SK-N-SH (cell line): ENCODE results near the gene DMD. TPM values are rescaled to one million over a fixed set of nuclear protein-coding genes. Genes with fewer than 3 reads are reported as not detected.

Experiments
- CTCF ChIA-PET: fragments of 300-600, 350-600 bp; formaldehyde crosslinking; extraction: SDS; loops from one replicate; lab custom pipeline; 2021; lab: Yijun Ruan, JAX
- POLR2A ChIA-PET: fragments of 350-600 bp; sonication (Branson Sonifier 250); formaldehyde crosslinking; extraction: SDS; loops from one replicate; lab custom pipeline; 2020; ENCODE audit warnings: antibody characterized with exemption, inconsistent platforms; lab: Yijun Ruan, JAX
- DNase-seq: peaks from one replicate; pipeline ENCODE4 v3.0.0; 2012
- H2AFZ ChIP-seq: fragments of 200-600 bp; sonication (generic); 2 replicates; pipeline ENCODE4 v1.8.1; 2016; ENCODE audit warnings: antibody characterized with exemption, mild to moderate bottlenecking, low read depth
- H3F3A ChIP-seq: fragments of 200-600 bp; sonication (generic); replicated peaks from 2 replicates; pipeline ENCODE3; 2016; ENCODE audit warnings: antibody characterized with exemption, mild to moderate bottlenecking; ENCODE audit not compliant: insufficient read depth
- H3K27ac ChIP-seq, 2 experiments: fragments of 200-500 bp in 1 of 2; fragments of 200-600 bp in 1 of 2; sonication (Bioruptor generic) in 1 of 2; sonication (generic), shearing (Covaris generic) in 1 of 2; 2 replicates each; pipeline versions ENCODE4 v1.5.1 to v1.6.1; 2014 to 2016; ENCODE audit warnings: low read depth in 2 of 2, inconsistent platforms in 1 of 2, low read length in 1 of 2, mild to moderate bottlenecking in 1 of 2, mixed read lengths in 1 of 2
- H3K27me3 ChIP-seq: fragments of 200-600 bp; sonication (generic), shearing (Covaris generic); 2 replicates; pipeline ENCODE4 v1.6.1; 2016; ENCODE audit warnings: mixed run types; ENCODE audit not compliant: insufficient read depth
- H3K36me3 ChIP-seq, 2 experiments: fragments of 200-500 bp in 1 of 2; fragments of 200-600 bp in 1 of 2; sonication (Bioruptor generic) in 1 of 2; sonication (generic) in 1 of 2; replicated peaks in 1 of 2; 2 replicates each; pipeline versions ENCODE3 to v1.5.1; 2014 to 2016; ENCODE audit warnings: low read length in 1 of 2, mild to moderate bottlenecking in 1 of 2; ENCODE audit not compliant: insufficient read depth in 2 of 2, control insufficient read depth in 1 of 2
- H3K4me1 ChIP-seq, 2 experiments: fragments of 200-500 bp in 1 of 2; fragments of 200-600 bp in 1 of 2; sonication (Bioruptor generic) in 1 of 2; sonication (generic), shearing (Covaris generic) in 1 of 2; 2 replicates each; pipeline versions ENCODE4 v1.5.1 to v1.6.1; 2014 to 2016; ENCODE audit warnings: low read depth in 1 of 2, low read length in 1 of 2, mixed run types in 1 of 2; ENCODE audit not compliant: insufficient read depth in 2 of 2, control insufficient read depth in 1 of 2
- H3K4me2 ChIP-seq: fragments of 200-600 bp; sonication (generic), shearing (Covaris generic); 2 replicates; pipeline ENCODE4 v1.6.1; 2017; ENCODE audit warnings: mixed run types
- H3K4me3 ChIP-seq, 2 experiments: fragments of 200-500 bp in 1 of 2; fragments of 200-600 bp in 1 of 2; sonication (Bioruptor generic) in 1 of 2; sonication (generic), shearing (Covaris generic) in 1 of 2; 2 replicates each; pipeline versions ENCODE4 v1.5.1 to v1.8.1; 2014 to 2016; ENCODE audit warnings: low read depth in 2 of 2, inconsistent platforms in 1 of 2, low read length in 1 of 2, mild to moderate bottlenecking in 1 of 2, mixed read lengths in 1 of 2, moderate library complexity in 1 of 2
- H3K79me2 ChIP-seq: fragments of 200-600 bp; sonication (generic); 2 replicates; pipeline ENCODE4 v1.8.1; 2017; ENCODE audit warnings: mild to moderate bottlenecking; ENCODE audit not compliant: insufficient read depth
- H3K9ac ChIP-seq: fragments of 200-600 bp; sonication (generic); 2 replicates; pipeline ENCODE4 v1.6.1; 2017; ENCODE audit warnings: mixed run types
- H3K9me2 ChIP-seq: fragments of 200-600 bp; sonication (generic); 2 replicates; pipeline ENCODE4 v1.6.1; 2017; ENCODE audit warnings: mixed run types
- H3K9me3 ChIP-seq: fragments of 200-600 bp; sonication (generic); 2 replicates; pipeline ENCODE4 v1.6.1; 2017; ENCODE audit warnings: mixed run types, mild to moderate bottlenecking, moderate library complexity
- H4K20me1 ChIP-seq: fragments of 200-600 bp; sonication (generic); 2 replicates; pipeline ENCODE4 v1.6.1; 2017; ENCODE audit warnings: mild to moderate bottlenecking, mixed run types; ENCODE audit not compliant: insufficient read depth
- CTCF ChIP-seq: fragments of 200-600 bp; sonication (generic); IDR thresholded peaks from 2 replicates; pipeline ENCODE4 v1.6.1; 2017; ENCODE audit warnings: antibody characterized with exemption, mild to moderate bottlenecking, moderate library complexity
- EP300 ChIP-seq, 2 experiments: IDR thresholded peaks; 2 replicates each; pipeline versions ENCODE4 v1.4.0 to v1.6.1; 2012; ENCODE audit warnings: borderline replicate concordance in 1 of 2, low read depth in 1 of 2, low read length in 1 of 2
- FOXJ3 ChIP-seq: sonication (generic); formaldehyde crosslinking; IDR thresholded peaks from 2 replicates; pipeline ENCODE4 v1.5.1; 2020; ENCODE audit warnings: mild to moderate bottlenecking, missing genetic modification reagents
- FOXM1 ChIP-seq: IDR thresholded peaks from 2 replicates; pipeline ENCODE4 v1.4.0; 2012; ENCODE audit warnings: low read depth, mild to moderate bottlenecking
- GATA2 ChIP-seq: sonication (generic); formaldehyde crosslinking; IDR thresholded peaks from 2 replicates; pipeline ENCODE4 v1.5.0; 2020; ENCODE audit warnings: mild to moderate bottlenecking, missing genetic modification reagents
- MXI1 ChIP-seq: IDR thresholded peaks from 2 replicates; pipeline ENCODE4 v1.6.1; 2012; ENCODE audit warnings: mild to moderate bottlenecking, low read depth, low read length, improper control_type of control experiment
- NRF1 ChIP-seq: IDR thresholded peaks from 2 replicates; pipeline ENCODE4 v1.6.1; 2012; ENCODE audit warnings: low read depth, mild to moderate bottlenecking, low read length
- PBX3 ChIP-seq: IDR thresholded peaks from 2 replicates; pipeline ENCODE4; 2012
- RAD21 ChIP-seq: IDR thresholded peaks from 2 replicates; pipeline ENCODE4 v1.6.1; 2012; ENCODE audit warnings: mild to moderate bottlenecking, low read length
- RFX5 ChIP-seq: IDR thresholded peaks from 2 replicates; pipeline ENCODE4 v1.6.1; 2012; ENCODE audit warnings: mild to moderate bottlenecking, improper control_type of control experiment, low read length
- SMC3 ChIP-seq: IDR thresholded peaks from 2 replicates; pipeline ENCODE4 v1.6.1; 2012; ENCODE audit warnings: low read depth, low read length, improper control_type of control experiment
- TAF1 ChIP-seq: IDR thresholded peaks from 2 replicates; pipeline ENCODE4 v1.6.1; 2012; ENCODE audit warnings: low read depth, mild to moderate bottlenecking, low read length, moderate library complexity, borderline replicate concordance
- WGBS: methylation state at CpG from one replicate; pipeline ENCODE4 v1.1.6; 2017; ENCODE audit warnings: low lambda C conversion rate; 5-methylcytosine and 5-hydroxymethylcytosine counted together
- polyA plus RNA-seq, 3 experiments: library from polyadenylated mRNA; depleted of rRNA; stranded (reverse); fragments of >200 nt; gene quantifications; 2 replicates each; pipeline ENCODE4 v1.2.3, GENCODE V29; 2012

The DMD gene
- polyA plus RNA-seq, 1 of the 3 experiments (the other 2 are of a cell fraction): 3.9 TPM

- 36% methylated on average over 5 of the region's 5 CpGs for WGBS
- no peak overlapping the region for H3K9ac ChIP-seq
- H3K27ac ChIP-seq: no peak overlapping the region
- ChIA-PET CTCF (interaction anchor here (1.0 kb wide), 1 partner anchor 11 kb away, joined by 4 read pairs; no protein-coding TSS in a partner anchor), POLR2A (no interaction called here)
- H3F3A ChIP-seq: no peaks in the 10 kb centered on the region
- no peaks in the 10 kb centered on the region for H4K20me1 ChIP-seq
- H3K9me2 ChIP-seq: no peaks in the 10 kb centered on the region
- DNase-seq: no peak
- H2AFZ ChIP-seq: no peak overlapping the region
- H3K4me1 ChIP-seq: no peaks in the 10 kb centered on the region
- H3K4me2 ChIP-seq: no peak overlapping the region
- H3K36me3 ChIP-seq: no peaks in the 10 kb centered on the region
- TF ChIP-seq RAD21: no peak
- TF ChIP-seq CTCF: no peak
- no peak for TF ChIP-seq FOXJ3 (CRISPR knock-in tag)
- TF ChIP-seq PBX3: no peak
- TF ChIP-seq, all 33 proteins: peak for 0
- no peaks in the 10 kb centered on the region for H3K9me3 ChIP-seq
- no peaks in the 10 kb centered on the region for H3K27me3 ChIP-seq
- H3K79me2 ChIP-seq: no peaks in the 10 kb centered on the region
- H3K4me3 ChIP-seq: no peak overlapping the region
These were observed 1200.4 kb downstream of the DMD start for GRCh38 chrX:32010948-32011347.

GRCh38 chrX:32010212-32010611 is 1201.1 kb downstream of the DMD start:
- WGBS: 16% methylated on average over 4 of the region's 4 CpGs
- H3K4me2 ChIP-seq: no peak overlapping the region
- POLR2A ChIA-PET: no interaction called here

More at GRCh38 chrX:32010212-32010611, 1201.1 kb downstream of the DMD start:
- Histone ChIP-seq H3K27me3 (no peaks in the 10 kb centered on the region), H3K9me3 (no peaks in the 10 kb centered on the region)
- TF ChIP-seq TAF1 (no peak), GATA2 (no peak), NRF1 (no peak), RFX5 (no peak), EP300 (IDR thresholded peaks at IDR 0.05; ENCODE audit: borderline replicate concordance in 1 of 2, low read depth in 1 of 2, low read length in 1 of 2) (no peak), MXI1 (no peak), RAD21 (no peak), FOXM1 (no peak), SMC3 (no peak), FOXJ3 (CRISPR knock-in tag) (no peak), PBX3 (no peak)
- TF ChIP-seq, all 33 proteins: peak for 0
- Histone ChIP-seq H3K9ac (no peak overlapping the region), H3K79me2 (no peaks in the 10 kb centered on the region), H4K20me1 (no peaks in the 10 kb centered on the region), H3K9me2 (no peaks in the 10 kb centered on the region), H3K4me3 (no peak overlapping the region), H3K4me1 (no peaks in the 10 kb centered on the region), H2AFZ (no peak overlapping the region), H3K27ac (no peak overlapping the region), H3F3A (no peaks in the 10 kb centered on the region), H3K36me3 (no peaks in the 10 kb centered on the region)
- CTCF ChIA-PET: interaction anchor here (1.0 kb wide), 1 partner anchor 11 kb away, joined by 4 read pairs; no protein-coding TSS in a partner anchor
- DNase-seq: no peak
